IgD-negative memory B cell (primary cell): ENCODE measurements around the gene ZC3HAV1. TPM values are rescaled to one million over a fixed set of nuclear protein-coding genes. Genes with fewer than 3 reads are reported as not detected.
A peak's percentile ranks its signal among the peaks of the same experiment; 100 is the strongest.
"Not testable (repeated sequence)": the region's sequence is repeated elsewhere in the genome, so short reads cannot be mapped to it uniquely, and the experiment has no call there.

Experiments used
- H3K27ac Mint-ChIP-seq, 3 donors: one replicate each; pipeline ENCODE4 v1.8.0; 2020 to 2022; ENCODE audit warnings: mild to moderate bottlenecking in 3 of 3, mixed read lengths in 3 of 3, moderate library complexity in 1 of 3
- H3K27me3 Mint-ChIP-seq: one replicate; pipeline ENCODE4 v1.8.0; 2021; ENCODE audit warnings: mixed read lengths
- H3K36me3 Mint-ChIP-seq: one replicate; pipeline ENCODE4 v1.8.0; 2020; ENCODE audit warnings: mild to moderate bottlenecking, mixed read lengths
- H3K4me1 Mint-ChIP-seq, 3 donors: one replicate each; pipeline ENCODE4 v1.8.0; 2020 to 2022; ENCODE audit warnings: mixed read lengths in 3 of 3, mild to moderate bottlenecking in 1 of 3
- H3K4me3 Mint-ChIP-seq, 4 donors: one replicate each; pipeline ENCODE4 v1.8.0; 2020 to 2022; ENCODE audit warnings: mild to moderate bottlenecking in 4 of 4, mixed read lengths in 4 of 4, moderate library complexity in 3 of 4
- H3K9me3 Mint-ChIP-seq, 3 donors: one replicate each; pipeline ENCODE4 v1.8.0; 2020 to 2021; ENCODE audit warnings: mixed read lengths in 3 of 3, mild to moderate bottlenecking in 1 of 3
- polyA plus RNA-seq: library from polyadenylated mRNA; unstranded; fragments of 300-500 nt; fragmentation: Illumina TruSeq; gene quantifications from one replicate; pipeline ENCODE4 v1.2.3, GENCODE V29; 2021

The ZC3HAV1 gene
- polyA plus RNA-seq, 1 donor from 2014 or later, result 93.1 TPM

- H3K36me3 Mint-ChIP-seq, result peaks cover 7% of the 10 kb centered on the region
- no peaks in the 10 kb centered on the region for H3K27me3 Mint-ChIP-seq
- H3K4me3 Mint-ChIP-seq, result peak overlapping the region; percentile 89 to 100 (median 96)
- H3K27ac Mint-ChIP-seq, result peak overlapping the region; percentile 91 to 96 (median 93)
- H3K4me1 Mint-ChIP-seq, result peaks cover 26 to 45% (median 27%) of the 10 kb centered on the region in 3 donors
- H3K9me3 Mint-ChIP-seq, result no peaks in the 10 kb centered on the region
Observed at GRCh38 chr7:139105484-139105883, 4.0 kb downstream of the ZC3HAV1 start.

- no peaks in the 10 kb centered on the region for H3K27me3 Mint-ChIP-seq
- H3K4me3 Mint-ChIP-seq, result peak overlapping the region; percentile 89 to 100 (median 96)
- no peaks in the 10 kb centered on the region for H3K9me3 Mint-ChIP-seq
- H3K27ac Mint-ChIP-seq, result peak overlapping the region; percentile 91 to 96 (median 93)
- peaks cover 4% of the 10 kb centered on the region for H3K36me3 Mint-ChIP-seq
- peaks cover 28 to 41% (median 33%) of the 10 kb centered on the region in 3 donors for H3K4me1 Mint-ChIP-seq
Observed at GRCh38 chr7:139104091-139104450, 5.4 kb downstream of the ZC3HAV1 start.

GRCh38 chr7:139103057-139103815 is 6.3 kb downstream of the ZC3HAV1 start:
- H3K4me1 Mint-ChIP-seq, result peaks cover 33 to 42% (median 35%) of the 10 kb centered on the region in 3 donors
- peak overlapping the region; percentile 91 to 96 (median 93) for H3K27ac Mint-ChIP-seq
- H3K4me3 Mint-ChIP-seq, result peak overlapping the region; percentile 89 to 100 (median 96)
- no peaks in the 10 kb centered on the region for H3K27me3 Mint-ChIP-seq
- peaks cover 6% of the 10 kb centered on the region for H3K36me3 Mint-ChIP-seq
- no peaks in the 10 kb centered on the region for H3K9me3 Mint-ChIP-seq

GRCh38 chr7:139101637-139102158 is 7.8 kb downstream of the ZC3HAV1 start:
- H3K27me3 Mint-ChIP-seq, H3K9me3 Mint-ChIP-seq, H3K36me3 Mint-ChIP-seq: not testable (repeated sequence)
- H3K4me1 Mint-ChIP-seq, result peaks cover 34 to 37% (median 35%) of the 10 kb centered on the region in 3 donors
- peak overlapping the region; percentile 46 to 81 (median 56) for H3K27ac Mint-ChIP-seq
- peak overlapping the region in 3 of 4 donors; percentile 41 to 79 (median 74) for H3K4me3 Mint-ChIP-seq

GRCh38 chr7:139099172-139099947 is 10.2 kb downstream of the ZC3HAV1 start:
- Mint-ChIP-seq H3K4me3 (peak overlapping the region; percentile 22 to 85 (median 68)), H3K27ac (peak overlapping the region in 2 of 3 donors; percentile 52 to 78), H3K9me3 (no peaks in the 10 kb centered on the region), H3K27me3 (no peaks in the 10 kb centered on the region), H3K36me3 (peaks cover 6% of the 10 kb centered on the region), H3K4me1 (peaks cover 40 to 46% (median 40%) of the 10 kb centered on the region in 3 donors)

- no peaks in the 10 kb centered on the region for H3K27me3 Mint-ChIP-seq
- peaks cover 32 to 59% (median 39%) of the 10 kb centered on the region in 3 donors for H3K4me1 Mint-ChIP-seq
- H3K36me3 Mint-ChIP-seq, result peaks cover 1% of the 10 kb centered on the region
Observed at GRCh38 chr7:139095194-139095659, 14.3 kb downstream of the ZC3HAV1 start.

GRCh38 chr7:139094596-139094995 is 14.9 kb downstream of the ZC3HAV1 start:
- H3K36me3 Mint-ChIP-seq, result peaks cover 1% of the 10 kb centered on the region
- H3K4me3 Mint-ChIP-seq, result peak overlapping the region; percentile 75 to 88 (median 80)
- peak overlapping the region; percentile 85 to 97 (median 97) for H3K27ac Mint-ChIP-seq
- no peaks in the 10 kb centered on the region for H3K27me3 Mint-ChIP-seq
- peaks cover 32 to 57% (median 35%) of the 10 kb centered on the region in 3 donors for H3K4me1 Mint-ChIP-seq
- H3K9me3 Mint-ChIP-seq, result no peaks in the 10 kb centered on the region

More at GRCh38 chr7:139095194-139095659, 14.3 kb downstream of the ZC3HAV1 start:
- Mint-ChIP-seq H3K4me3 (peak overlapping the region; percentile 75 to 88 (median 80)), H3K9me3 (no peaks in the 10 kb centered on the region), H3K27ac (peak overlapping the region; percentile 85 to 97 (median 97))

GRCh38 chr7:139094030-139094429 is 15.5 kb downstream of the ZC3HAV1 start:
- Mint-ChIP-seq H3K36me3 (peaks cover 4% of the 10 kb centered on the region), H3K27me3 (no peaks in the 10 kb centered on the region), H3K4me1 (peaks cover 27 to 57% (median 29%) of the 10 kb centered on the region in 3 donors), H3K27ac (peak overlapping the region; percentile 85 to 97 (median 97)), H3K4me3 (peak overlapping the region; percentile 75 to 88 (median 80)), H3K9me3 (no peaks in the 10 kb centered on the region)

GRCh38 chr7:139093512-139093911 is 16.0 kb downstream of the ZC3HAV1 start:
- not testable (repeated sequence) for H3K27me3 Mint-ChIP-seq, H3K36me3 Mint-ChIP-seq, H3K9me3 Mint-ChIP-seq
- Mint-ChIP-seq H3K4me1 (peaks cover 27 to 53% (median 28%) of the 10 kb centered on the region in 3 donors), H3K27ac (peak overlapping the region; percentile 85 to 97 (median 97)), H3K4me3 (peak overlapping the region; percentile 30 to 75 (median 68))

GRCh38 chr7:139092090-139092796 is 17.3 kb downstream of the ZC3HAV1 start:
- Mint-ChIP-seq H3K4me1 (peaks cover 28 to 58% (median 33%) of the 10 kb centered on the region in 3 donors), H3K9me3 (no peaks in the 10 kb centered on the region), H3K4me3 (peak overlapping the region in 1 of 4 donors; percentile 43), H3K27ac (peak overlapping the region in 2 of 3 donors; percentile 80 to 85), H3K36me3 (peaks cover 7% of the 10 kb centered on the region), H3K27me3 (no peaks in the 10 kb centered on the region)

- Mint-ChIP-seq H3K27ac (peak overlapping the region in 2 of 3 donors; percentile 73 to 85), H3K4me3 (peak overlapping the region in 1 of 4 donors; percentile 53), H3K27me3 (no peaks in the 10 kb centered on the region), H3K4me1 (peaks cover 26 to 58% (median 36%) of the 10 kb centered on the region in 3 donors), H3K36me3 (peaks cover 10% of the 10 kb centered on the region), H3K9me3 (peaks cover 3 to 4% (median 4%) of the 10 kb centered on the region in 3 donors)
Observed at GRCh38 chr7:139091677-139091996, 17.9 kb downstream of the ZC3HAV1 start.

- no peak overlapping the region for H3K4me3 Mint-ChIP-seq
- H3K4me1 Mint-ChIP-seq, result peaks cover 16 to 48% (median 31%) of the 10 kb centered on the region in 3 donors
- H3K27me3 Mint-ChIP-seq, result no peaks in the 10 kb centered on the region
- no peak overlapping the region for H3K27ac Mint-ChIP-seq
- peaks cover 4 to 7% (median 7%) of the 10 kb centered on the region in 3 donors for H3K9me3 Mint-ChIP-seq
- H3K36me3 Mint-ChIP-seq, result peaks cover 14% of the 10 kb centered on the region
Observed at GRCh38 chr7:139089118-139089517, 20.4 kb downstream of the ZC3HAV1 start.

- Mint-ChIP-seq H3K27me3 (no peaks in the 10 kb centered on the region), H3K4me3 (no peak overlapping the region), H3K27ac (peak overlapping the region in 1 of 3 donors; percentile 77), H3K36me3 (peaks cover 14% of the 10 kb centered on the region), H3K9me3 (peaks cover 4 to 7% (median 7%) of the 10 kb centered on the region in 3 donors), H3K4me1 (peaks cover 16 to 42% (median 23%) of the 10 kb centered on the region in 3 donors)
Observed at GRCh38 chr7:139088268-139088667, 21.3 kb downstream of the ZC3HAV1 start.

- Mint-ChIP-seq H3K27me3 (no peaks in the 10 kb centered on the region), H3K4me1 (peaks cover 10 to 34% (median 18%) of the 10 kb centered on the region in 3 donors), H3K9me3 (peaks cover 4 to 7% (median 7%) of the 10 kb centered on the region in 3 donors), H3K4me3 (no peak overlapping the region), H3K27ac (peak overlapping the region in 2 of 3 donors; percentile 44 to 62), H3K36me3 (peaks cover 15% of the 10 kb centered on the region)
Observed at GRCh38 chr7:139087212-139087611, 22.3 kb downstream of the ZC3HAV1 start.
